HG02588 (cell line): ENCODE data around the gene TTC8.

Experiments used
- ATAC-seq: cut with Tn5 transposase; IDR thresholded peaks from one replicate; pipeline ENCODE4 v1.9.1; 2021; ENCODE audit warnings: mild to moderate bottlenecking, moderate library complexity; ENCODE audit not compliant: unreplicated experiment

The TTC8 gene

DNA sequence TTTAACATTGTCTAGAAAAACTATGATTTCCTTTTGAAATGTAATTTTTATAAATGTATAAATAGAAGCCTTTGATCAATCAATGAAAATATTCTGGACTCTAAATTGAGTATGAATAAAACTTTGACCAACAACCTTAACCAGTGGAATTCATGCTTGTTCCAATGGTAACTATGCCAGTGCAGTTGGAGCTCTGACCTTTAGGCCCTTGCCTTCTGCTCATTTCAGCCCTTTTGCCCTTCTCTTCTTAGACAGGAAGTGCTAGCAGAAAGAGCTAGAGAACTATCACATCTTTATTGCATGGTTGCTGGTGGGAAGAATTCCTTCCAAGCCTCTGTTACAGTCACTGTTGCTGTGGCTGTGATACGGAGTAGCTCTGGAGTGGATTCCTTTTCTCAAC, 39.7 kb downstream of the TTC8 start:
- no peak for ATAC-seq

DNA sequence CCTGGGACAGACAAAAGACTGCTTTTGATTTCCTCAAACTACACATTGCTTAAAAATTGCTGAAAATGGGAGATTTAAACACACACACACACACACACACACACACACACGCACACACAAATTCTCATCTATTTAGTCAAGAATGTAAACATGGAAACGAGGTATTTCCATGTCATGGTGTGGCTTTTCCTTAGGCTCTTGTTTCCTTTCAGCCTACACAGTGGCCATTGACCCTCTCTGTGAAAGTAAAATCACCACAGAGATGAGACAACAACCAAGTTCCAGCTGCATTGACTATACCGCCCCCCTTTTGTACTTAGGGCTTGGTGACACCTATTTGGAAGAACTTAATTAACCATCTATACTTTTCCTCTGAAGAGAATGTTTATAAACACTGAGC, 41.9 kb downstream of the TTC8 start:
- no peak for ATAC-seq

DNA sequence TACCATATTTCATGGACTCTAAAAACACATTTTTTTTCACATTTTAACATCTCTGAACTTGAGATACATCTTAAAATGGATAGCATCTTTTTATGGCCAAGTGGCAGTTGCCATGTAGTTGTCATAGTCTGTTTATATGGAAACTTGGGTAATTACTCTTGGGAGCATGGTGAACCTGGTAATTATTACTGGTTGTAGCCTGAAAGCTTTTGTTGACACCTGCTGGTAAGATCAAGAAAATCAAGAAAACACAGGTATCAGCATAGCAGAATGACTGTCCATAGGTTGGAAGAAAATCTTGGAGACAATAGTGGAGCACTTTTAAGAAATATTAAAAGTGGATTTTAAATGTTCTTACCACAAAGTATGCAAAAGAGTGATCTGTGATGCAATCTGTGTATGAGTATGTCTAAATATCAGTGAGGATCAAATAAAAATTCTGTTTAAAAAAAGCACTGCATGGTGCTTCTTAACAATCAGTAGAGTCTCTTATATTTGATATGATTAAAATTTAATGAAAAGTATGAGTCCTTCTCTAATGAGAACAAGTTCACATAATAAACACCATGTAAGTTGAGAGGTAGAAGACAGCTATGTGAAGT, 44.2 kb downstream of the TTC8 start:
- no peak for ATAC-seq

DNA sequence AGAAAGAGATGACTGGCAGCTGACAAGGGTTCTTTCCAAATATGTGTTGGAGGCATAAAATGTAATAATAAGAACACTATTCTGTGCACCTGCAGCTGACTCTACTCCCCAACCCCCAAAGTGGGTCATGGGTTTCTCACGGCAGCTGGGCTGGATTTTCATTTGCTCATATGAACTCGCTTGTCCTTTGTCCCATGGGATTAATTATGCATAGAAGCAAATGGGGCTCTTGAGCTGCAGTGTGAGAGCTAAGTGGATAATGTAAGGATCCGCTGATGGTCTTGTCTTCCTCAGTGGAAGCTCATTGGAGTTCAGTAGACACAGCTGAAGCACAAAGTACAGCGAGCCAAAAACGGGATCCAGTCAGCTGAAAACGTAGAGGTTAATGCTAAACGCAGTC, 46.3 kb downstream of the TTC8 start:
- ATAC-seq: no peak

DNA sequence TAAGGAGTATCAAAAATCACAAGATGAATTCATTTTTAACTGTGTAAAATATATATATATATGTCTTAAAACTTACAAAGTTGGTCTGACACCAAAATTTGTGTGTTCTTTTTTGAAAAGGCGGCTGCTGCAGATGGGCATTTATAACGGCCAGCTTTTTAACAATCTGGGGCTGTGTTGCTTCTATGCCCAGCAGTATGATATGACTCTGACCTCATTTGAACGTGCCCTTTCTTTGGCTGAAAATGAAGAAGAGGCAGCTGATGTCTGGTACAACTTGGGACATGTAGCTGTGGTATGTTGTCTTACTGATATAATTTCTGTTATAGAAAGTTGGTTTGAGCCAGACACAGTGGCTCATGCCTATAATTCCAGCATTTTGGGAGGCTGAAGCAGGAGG, 47.0 kb downstream of the TTC8 start:
- ATAC-seq: no peak

DNA sequence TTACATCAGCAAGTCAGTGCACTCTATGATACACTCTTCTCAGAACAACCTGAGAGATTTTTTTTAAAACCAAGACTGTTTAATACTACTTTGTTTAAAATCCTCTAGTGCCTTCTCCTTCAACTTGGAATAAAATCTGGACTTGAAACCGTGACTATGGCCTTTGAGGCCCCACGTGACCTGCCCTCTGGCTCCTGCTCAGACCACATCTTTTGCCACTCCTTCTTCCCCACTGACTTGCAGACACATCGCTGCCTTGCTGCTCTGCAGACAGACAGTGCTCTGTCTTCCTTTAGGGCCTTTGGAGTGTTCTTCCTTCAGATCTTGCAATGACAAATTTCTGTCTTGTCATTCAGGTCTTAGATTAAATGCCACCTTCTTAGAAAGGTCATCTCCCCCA, 48.5 kb downstream of the TTC8 start:
- ATAC-seq: no peak

DNA sequence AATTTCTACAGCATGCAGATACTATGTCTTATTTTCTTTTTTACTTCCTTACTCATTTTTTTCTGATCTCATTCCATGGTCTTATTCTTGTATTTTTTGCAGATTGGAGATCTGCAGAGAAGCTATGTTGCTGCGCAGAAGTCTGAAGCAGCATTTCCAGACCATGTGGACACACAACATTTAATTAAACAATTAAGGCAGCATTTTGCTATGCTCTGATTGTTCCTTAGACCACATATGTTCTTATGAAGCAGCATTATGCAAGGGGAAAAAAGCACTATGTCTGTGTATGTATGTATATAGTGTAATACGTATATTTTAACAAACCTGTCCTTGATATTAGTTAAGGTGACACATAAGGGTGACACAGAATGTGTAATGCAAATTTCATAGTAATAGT, 52.7 kb downstream of the TTC8 start:
- no peak for ATAC-seq

DNA sequence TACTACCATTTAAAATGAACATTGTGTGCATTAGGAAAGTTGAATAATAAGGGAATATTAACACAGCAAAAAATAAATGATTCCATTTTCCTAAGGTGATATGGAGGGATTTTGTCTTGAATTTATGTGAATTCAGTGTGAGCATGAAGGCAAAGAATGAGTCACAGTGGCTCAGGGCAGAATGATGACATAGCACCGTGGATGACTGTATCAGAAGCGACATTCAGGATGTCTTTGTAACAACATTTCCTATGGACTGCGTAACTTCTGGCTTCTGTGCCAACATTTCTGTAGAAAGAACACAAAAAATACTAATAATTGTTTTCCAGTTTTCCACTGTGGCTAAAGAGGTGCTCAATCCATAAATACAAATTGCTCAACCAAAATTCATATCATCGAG, 54.6 kb downstream of the TTC8 start:
- ATAC-seq: no peak

DNA sequence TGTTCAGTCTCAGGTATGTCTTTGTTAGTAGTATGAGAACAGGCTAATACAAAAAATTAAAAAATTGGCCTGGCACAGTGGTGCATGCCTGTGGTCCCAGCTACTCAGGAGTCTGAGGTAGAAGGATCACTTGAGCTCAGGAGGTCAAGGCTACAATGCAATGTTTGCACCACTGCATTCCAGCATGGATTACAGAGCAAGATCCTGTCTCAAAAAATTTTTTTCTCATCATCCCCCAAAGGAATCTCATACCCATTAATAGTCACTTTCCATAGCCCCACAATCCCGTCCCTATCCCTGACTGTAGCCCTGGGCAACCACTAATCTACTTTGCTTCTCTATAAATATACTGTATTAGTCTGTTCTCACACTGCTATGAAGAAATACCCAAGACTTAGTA, 57.8 kb downstream of the TTC8 start:
- ATAC-seq: no peak

DNA sequence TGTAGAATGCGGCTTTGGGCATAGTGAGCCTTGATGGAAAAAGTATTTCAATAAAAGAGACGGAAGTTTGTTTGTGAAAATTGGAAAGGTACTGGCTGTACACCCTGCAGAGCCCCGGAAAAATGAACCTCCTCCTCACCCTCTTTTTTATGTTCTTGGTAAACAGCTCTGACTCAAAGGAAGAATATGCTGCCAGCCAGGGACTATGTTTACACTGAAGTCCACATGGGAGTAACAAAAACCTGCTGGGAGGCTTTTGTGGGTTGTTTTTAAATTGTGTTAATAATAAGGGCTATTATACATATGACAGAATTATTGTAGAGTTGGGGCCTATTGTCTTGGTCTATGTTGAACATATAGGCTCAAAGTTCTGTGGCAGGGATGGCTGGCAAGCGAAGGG, 70.7 kb downstream of the TTC8 start:
- ATAC-seq: no peak

DNA sequence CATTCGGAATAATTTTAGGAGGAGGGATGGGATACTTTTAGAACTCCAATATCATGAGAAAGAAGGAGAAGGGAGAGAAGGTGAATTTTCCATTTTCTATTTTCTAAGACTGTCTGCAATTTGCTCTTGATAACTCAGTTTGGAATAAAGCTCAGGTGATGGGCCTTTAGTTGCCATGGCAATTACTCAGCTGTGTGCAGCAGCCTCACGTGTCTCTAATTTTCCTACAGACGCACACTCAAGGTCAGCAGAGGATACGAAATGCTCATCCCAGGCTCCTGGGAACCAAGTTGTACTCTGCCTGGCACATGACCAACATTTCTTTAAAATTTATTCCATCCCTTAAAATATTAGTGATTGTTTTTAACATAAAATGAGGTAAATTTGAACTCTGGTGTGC, 76.7 kb downstream of the TTC8 start:
- no peak for ATAC-seq

DNA sequence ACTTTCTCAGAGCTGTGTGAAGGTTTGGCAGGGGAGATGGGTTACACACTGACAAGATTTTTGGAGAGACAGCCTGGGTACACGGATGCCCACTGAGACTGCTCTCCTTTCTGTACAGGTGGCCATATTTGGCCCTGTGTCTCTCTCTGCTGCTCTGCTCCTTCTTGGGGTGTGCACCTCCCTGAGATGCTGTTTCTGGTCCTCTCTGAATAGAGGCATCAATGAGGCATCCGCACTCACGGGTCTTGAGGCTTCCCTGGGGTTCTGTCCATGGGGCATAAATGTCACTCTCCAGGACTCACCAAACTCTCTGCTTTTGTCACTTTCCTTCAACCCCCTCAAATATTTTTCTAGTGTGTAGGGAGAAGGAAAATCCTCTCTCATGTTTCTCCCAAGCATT, 77.5 kb downstream of the TTC8 start:
- ATAC-seq: no peak

DNA sequence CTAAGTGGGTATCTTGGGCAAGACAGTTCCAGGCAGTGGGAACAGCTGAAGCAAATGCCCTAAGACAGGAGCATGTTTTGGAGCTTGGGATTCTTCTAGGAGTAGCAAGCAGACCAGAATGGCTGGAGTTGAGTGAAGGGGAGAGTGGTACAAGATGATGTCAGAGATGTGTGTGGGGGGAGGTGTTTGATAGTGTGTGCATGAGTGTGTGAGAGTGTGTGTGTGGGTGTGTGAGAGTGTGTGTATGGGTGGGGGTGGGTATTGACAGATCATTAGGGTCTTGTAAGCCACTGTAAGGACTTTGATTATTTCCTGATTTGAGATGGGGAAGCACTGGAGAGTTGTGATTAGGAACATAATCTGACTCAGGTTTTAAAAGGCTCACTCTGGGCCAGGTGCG, 78.4 kb downstream of the TTC8 start:
- no peak for ATAC-seq

DNA sequence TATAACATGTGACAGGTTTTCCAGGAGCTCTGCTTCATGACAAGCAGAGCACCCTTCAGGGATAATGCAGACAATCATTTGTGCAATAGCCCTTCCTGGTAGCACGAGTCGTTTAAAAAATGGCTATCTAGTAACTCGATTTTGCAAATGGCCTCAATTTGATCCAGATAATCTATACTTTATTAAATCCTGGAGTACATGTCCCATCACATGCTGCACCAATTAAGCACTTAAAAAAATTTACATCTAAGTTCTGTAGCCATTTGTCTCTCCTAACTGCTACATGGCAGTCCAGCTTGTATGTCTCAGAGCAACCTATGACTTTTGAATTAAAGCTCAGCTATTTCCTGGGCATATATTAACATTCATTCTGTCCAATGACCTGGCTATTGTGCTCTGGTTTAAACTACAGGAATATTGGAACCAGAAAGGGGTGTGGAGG, 79.8 kb downstream of the TTC8 start:
- ATAC-seq: no peak

DNA sequence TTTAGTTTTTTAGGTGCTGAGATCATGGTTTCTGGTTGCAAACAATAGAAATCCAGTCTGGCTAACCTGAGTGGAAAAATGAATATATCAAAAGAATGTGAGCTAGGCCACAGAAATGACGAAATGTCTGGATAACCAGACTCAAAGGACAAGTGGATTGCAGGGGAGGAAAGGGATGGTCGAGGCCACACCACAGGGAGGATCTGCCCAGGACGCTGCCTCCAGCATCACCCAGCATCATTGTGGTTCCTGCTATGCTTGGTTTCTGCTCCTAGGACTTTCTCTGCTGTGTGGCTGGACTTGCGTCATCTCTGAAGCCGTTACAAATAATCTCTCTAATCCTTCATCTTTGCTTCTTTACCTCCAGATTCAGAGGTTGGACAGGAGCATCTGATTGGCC, 80.4 kb downstream of the TTC8 start:
- ATAC-seq: no peak

DNA sequence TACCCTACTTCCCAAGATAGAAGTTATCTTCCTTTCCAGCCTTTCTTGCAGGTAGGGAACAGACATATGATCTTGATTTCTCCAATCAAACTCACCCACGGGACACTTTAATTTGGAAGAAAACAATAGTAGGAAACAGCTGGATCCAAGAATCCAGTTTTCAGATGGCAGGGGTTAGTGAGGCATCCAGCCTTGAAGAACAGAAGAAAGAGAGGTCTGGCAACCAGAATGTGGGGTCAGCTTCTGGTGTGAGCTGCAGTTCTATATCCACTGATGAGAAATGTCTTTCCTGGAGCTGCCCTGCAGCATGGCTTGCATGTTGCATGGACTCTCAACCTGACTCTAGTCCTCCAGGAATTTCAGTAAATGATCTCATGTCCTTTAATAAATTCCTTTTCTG, 83.8 kb downstream of the TTC8 start:
- ATAC-seq: no peak

DNA sequence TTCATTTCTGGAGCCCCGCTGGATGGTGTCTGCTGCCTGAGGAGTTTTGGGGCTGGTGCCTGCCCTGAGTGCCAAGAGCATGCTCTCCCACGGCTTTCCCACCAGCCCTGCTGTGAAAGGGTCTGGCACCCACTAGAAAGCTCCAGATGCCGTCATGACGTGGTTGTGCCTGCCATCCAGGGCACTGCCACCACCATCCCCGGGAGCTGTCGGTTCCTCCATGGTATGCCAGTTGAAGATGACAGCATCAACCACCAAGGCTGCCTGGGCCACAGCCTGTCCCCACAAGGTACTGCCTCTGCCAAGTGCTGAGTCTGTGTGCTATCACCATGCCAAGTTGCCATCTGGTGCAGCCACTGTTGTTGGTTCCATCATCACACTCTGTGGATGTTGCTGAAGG, 85.9 kb downstream of the TTC8 start:
- no peak for ATAC-seq

DNA sequence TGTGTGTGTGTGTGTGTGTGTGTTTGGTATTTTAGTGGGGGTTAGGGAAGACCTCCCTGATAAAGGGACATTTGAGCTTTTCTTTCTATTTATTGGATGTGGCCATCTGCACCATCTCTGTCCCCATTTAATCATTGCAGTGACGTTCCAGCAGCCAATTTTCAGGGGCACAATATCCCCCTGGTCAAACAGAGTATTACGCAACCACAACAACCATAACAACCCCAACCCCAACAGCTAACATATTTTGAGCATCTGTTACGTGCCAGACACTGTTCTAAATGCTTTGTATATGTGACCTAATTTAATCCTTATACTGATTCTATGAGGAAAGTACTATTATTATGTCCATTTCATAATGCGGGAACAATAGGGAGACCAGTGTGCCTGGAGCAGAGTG, 87.4 kb downstream of the TTC8 start:
- no peak for ATAC-seq

DNA sequence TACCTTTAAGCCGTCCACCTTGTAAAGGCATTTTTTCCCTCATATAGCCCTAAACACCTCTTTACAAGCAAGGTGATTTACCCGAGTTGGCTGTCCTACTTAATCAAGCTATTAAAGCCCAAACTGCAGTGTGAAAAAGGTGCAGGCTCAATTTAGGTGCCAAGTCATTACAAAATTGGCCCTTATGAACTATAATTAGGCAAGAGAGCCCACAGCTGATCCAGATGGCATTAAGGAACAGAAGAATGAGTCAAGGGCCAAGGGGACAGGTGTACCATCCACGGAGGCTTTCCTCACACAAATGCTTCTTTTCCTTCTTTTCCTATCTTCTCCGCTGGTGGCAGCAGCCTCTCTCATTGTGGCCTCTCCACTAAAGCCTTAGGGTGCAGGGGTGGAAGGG, 90.5 kb downstream of the TTC8 start:
- ATAC-seq: no peak

DNA sequence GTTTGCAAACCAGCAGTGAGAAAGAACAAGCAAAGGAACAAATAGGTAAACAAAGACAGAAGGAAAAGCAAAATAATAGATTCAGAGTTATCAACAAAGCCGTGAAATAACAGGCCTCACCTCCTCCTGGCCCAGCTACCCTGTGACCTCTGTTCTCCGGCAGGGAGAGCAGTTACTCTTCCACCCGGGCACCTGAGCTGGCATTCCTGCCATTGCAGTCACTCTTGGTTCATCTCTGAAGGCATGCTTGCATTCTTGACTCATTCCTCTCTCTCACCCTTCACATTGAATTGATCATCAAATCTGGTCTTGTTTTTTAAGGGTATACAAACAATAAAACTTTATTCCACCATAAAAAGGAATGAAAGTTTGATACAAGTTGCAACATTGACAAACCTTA, 95.1 kb downstream of the TTC8 start:
- no peak for ATAC-seq
